Measurements from ENCODE around the gene NOS1AP.

- TF ChIP-seq TAF1 (IDR thresholded peaks at IDR 0.05; ENCODE audit: borderline replicate concordance, insufficient read depth, low read length) (no peak), REST (IDR thresholded peaks at IDR 0.05; ENCODE audit: insufficient read depth in 1 of 2, low read depth in 2 of 2, low read length in 2 of 2) (no peak)
Observed at GRCh38 chr1:162216604-162217003, 147.1 kb downstream of the NOS1AP start.

Measured in PFSK-1 (cell line).